ENCODE results near the gene OR11A1.

The OR11A1 gene

DNA sequence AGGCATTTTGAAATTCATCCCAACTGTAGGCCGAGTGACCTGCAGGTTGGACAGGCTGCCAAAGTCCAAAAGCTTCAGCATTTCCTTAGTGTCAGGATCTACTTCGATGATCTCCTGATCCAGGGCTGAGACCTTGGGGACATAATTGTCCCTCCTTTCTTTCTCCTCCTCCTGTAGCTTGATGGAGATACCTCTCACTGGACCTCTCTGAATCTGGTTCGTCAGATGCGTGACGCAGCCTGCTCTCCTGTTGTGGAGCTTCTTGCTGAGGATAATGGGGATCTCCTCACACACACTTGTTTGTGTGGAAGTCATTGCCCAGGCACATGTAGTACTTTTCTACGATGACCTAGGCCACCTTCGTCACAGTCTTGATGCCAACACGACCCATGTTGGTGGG is 32.4 kb upstream of the OR11A1 start:
- TF ChIP-seq CTCF (IDR thresholded peaks at IDR 0.05): no peak

DNA sequence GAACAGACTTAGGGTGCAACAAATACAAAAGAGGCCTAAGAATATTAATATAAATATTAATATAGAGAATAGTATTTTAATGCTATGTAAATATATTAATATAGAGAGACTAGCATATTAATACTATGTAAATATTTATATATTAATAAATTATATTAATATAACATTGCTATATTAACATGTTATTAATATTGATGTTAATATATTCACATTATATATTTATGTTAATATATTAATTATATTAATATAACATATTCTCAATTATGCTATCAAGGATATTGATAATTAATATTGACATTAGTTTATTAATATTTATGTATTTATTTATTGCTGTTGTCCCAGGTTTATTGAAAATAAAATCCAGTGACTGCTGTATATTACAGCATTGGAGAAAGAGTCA is 32.0 kb upstream of the OR11A1 start:
- no peak for TF ChIP-seq CTCF (IDR thresholded peaks at IDR 0.05)

- no peak for TF ChIP-seq CTCF (IDR thresholded peaks at IDR 0.05)
These were observed 30.8 kb upstream of the OR11A1 start, which contains the start of gene MAS1L for GRCh38 chr6:29487660-29488059. Gene MAS1L (minus strand): TSS chr6:29487956. CDS start chr6:29487902, 54 bp downstream.

DNA sequence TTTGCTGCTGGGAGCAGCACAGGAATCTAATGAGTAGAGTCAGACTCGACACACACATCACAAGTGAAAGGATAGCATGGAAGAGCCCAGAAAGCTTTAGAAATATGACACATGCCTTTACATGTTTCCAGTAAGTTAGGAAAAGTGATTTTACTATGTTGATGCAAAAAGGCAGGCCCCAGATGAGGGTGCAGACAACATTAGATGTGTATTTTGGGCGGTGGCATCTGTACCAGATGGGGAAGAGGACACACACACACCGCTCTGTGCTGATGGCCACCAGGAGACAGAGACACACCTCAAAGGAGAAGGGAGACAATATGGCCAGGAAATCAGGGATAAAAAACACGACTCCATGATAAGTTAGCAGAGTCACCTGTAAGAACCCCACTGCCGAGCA is 30.3 kb upstream of the OR11A1 start:
- TF ChIP-seq CTCF (IDR thresholded peaks at IDR 0.05): no peak

- TF ChIP-seq CTCF (IDR thresholded peaks at IDR 0.05): no peak
These were observed 29.7 kb upstream of the OR11A1 start for GRCh38 chr6:29486577-29486976.

- no peak for TF ChIP-seq CTCF (IDR thresholded peaks at IDR 0.05)
These were observed 26.9 kb upstream of the OR11A1 start for GRCh38 chr6:29483735-29484134.

DNA sequence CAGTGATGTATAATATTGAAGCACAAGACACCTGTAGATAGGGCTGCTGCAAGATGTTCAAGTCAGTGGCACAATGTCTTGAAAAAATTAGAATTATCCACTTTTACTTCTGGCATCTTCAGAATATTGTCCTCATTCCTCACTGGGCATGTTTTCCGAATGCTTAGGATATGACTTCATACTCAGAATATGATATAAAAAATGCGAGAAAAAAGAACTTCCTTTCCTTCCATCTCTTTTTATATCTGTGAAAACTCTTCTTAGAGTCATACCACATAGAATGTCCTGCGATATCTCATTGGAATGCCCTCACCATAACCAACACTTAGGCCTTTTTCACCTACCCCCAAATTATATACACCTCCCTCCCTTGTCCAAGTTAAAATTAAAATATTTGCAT is 26.3 kb upstream of the OR11A1 start:
- TF ChIP-seq CTCF (IDR thresholded peaks at IDR 0.05): no peak

- no peak for TF ChIP-seq CTCF (IDR thresholded peaks at IDR 0.05)
These were observed 22.7 kb upstream of the OR11A1 start for GRCh38 chr6:29479560-29479959.
